Endometrial microvascular endothelial cells (primary cell): ENCODE data around the gene TMEM135. TPM values are rescaled to one million over a fixed set of nuclear protein-coding genes. Genes with fewer than 3 reads are reported as not detected.
"Not testable (repeated sequence)": the region's sequence is repeated elsewhere in the genome, so short reads cannot be mapped to it uniquely, and the experiment has no call there.

Source experiments
- in situ Hi-C: cut with HindIII; loops from 2 replicates; pipeline ENCODE4 v1.10.0; 2017; ENCODE audit warnings: low sequenced_read_pairs, low pct_unique_long_range_greater_than_20kb; ENCODE audit errors: inconsistent ontology term
- total RNA-seq: library from RNA; depleted of rRNA; stranded (reverse); fragments of >200 nt; gene quantifications from one replicate; pipeline ENCODE4 v1.2.3, GENCODE V29; 2015; ENCODE audit errors: inconsistent ontology term

The TMEM135 gene
- total RNA-seq, 1 donor from 2014 or later, result 15.8 TPM

GRCh38 chr11:87122852-87123251 is 85.1 kb downstream of the TMEM135 start:
- in situ Hi-C loops, result no loop called here

DNA sequence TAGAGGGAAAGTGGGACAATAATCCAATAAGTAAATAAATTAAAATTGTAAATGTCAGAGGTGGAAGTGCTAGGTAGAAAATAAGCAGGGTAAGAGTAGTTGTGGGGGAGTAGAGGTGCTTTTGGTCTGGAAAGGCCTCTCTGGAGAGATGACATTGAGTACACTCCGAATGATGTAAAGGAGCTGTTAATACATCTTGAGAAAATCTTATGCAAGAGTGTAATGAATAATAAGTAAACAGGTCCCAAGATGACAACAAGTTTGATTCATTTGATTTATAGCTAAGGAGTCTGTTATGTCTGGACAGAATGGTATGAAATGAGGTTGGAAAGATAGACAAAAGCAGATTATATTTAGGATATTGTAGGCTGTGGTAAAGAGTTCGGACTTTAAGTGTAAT is 87.5 kb downstream of the TMEM135 start:
- in situ Hi-C loops, result no loop called here

- in situ Hi-C loops, result no loop called here
Observed at GRCh38 chr11:87127101-87127500, 89.4 kb downstream of the TMEM135 start.

DNA sequence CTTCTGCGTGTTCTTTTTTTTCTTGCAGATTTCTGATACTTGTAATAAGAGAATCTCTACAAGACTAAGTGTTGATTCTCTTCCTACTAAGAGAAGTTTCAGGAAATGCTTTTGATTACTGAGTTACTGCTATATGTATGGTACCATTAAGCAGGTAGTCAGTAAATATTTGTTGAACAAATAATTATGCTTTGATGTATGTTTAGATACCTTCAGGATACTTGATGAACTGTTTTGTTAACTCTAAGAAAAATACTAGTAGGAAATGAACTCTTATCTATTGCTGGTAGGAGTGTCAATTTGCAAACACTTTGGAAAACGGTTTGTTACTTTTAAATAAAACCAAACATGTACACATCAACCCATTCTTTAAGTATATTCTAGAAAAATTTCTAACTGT is 90.6 kb downstream of the TMEM135 start:
- in situ Hi-C loops, result no loop called here

GRCh38 chr11:87134524-87135106 is 96.9 kb downstream of the TMEM135 start:
- in situ Hi-C loops, result no loop called here

DNA sequence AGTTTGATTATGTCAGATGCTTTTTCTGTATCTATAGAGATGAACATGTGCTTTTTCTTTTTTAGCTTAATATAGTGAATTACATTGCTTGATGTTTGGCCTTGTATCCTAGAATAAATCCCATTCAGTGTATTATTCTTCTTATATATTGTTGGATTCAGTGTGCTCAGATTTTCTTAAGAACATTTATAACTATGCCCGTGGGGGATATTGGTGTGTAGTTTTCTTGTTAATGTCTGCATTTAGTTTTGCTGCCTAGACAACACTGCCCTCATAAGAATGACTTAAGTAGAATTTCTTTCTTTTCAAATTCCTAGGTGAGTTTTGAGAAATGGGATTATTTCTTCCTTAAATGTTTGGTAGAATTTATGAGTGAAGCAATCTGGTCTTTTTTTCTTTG is 98.5 kb downstream of the TMEM135 start:
- in situ Hi-C loops, result no loop called here

GRCh38 chr11:87137711-87138110 is 100.0 kb downstream of the TMEM135 start:
- in situ Hi-C loops, result no loop called here

GRCh38 chr11:87139475-87139874 is 101.7 kb downstream of the TMEM135 start:
- in situ Hi-C loops, result no loop called here

- in situ Hi-C loops, result no loop called here
Observed at GRCh38 chr11:87141322-87141721, 103.6 kb downstream of the TMEM135 start.

- in situ Hi-C loops, result no loop called here
Observed at GRCh38 chr11:87141980-87142514, 104.3 kb downstream of the TMEM135 start.

GRCh38 chr11:87142594-87142993 is 104.9 kb downstream of the TMEM135 start:
- in situ Hi-C loops, result no loop called here

GRCh38 chr11:87143641-87144040 is 105.9 kb downstream of the TMEM135 start:
- in situ Hi-C loops, result no loop called here

DNA sequence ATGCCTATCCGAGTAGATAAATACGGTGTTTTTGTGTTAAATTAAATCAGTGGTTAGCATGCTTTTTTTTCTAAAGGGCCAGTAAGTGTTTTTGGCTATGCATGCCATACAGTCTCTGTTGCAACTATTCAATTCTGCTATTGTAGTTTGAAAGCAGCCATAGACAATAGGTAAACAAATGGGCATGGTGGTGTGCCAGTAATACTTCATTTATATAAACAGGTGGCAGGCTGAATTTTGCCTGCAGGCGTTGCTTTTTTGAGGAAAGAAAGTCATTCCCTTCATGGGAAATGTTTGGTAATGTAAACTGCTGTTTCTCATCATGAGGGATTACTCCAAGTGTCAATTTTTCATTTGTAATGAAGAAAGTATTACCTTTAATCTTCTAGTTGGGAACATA is 106.5 kb downstream of the TMEM135 start:
- in situ Hi-C loops, result no loop called here

GRCh38 chr11:87148749-87149148 is 111.0 kb downstream of the TMEM135 start:
- in situ Hi-C loops, result no loop called here

DNA sequence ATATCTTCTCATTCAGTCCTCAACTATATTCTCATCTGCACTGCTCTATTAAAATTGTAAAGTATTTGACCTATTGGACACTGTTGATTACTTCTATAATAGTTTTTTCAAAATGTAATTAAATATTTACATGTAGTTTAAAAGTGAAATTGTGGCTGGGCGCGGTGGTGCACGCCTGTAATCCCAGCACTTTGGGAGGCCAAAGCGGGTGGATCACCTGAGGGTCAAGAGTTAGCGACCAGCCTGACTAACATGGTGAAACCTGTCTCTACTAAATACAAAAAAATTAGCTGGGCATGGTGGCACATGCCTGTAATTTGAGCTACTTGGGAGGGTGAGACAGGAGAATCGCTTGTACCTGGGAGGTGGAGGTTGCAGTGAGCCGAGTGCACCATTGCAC is 112.0 kb downstream of the TMEM135 start:
- in situ Hi-C loops, result not testable (repeated sequence)

DNA sequence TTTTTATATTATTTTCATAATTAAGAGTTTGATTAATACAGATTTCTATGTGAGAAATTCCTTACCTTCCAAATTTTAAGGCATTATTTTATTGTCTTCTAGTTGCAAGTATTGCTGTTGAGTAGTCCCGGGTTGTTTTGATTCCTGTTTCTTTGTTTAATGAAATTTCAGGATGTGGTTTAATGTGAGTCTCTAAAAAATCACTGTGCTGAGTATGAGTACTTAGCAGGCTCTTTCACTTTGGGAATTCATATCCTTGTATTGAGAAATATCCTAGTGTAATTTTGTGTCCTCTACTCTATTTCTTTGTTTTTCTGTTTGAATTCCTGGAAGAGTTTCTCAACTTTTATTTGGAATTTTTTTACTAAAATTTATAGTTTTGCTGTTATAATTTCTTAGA is 113.2 kb downstream of the TMEM135 start:
- in situ Hi-C loops, result no loop called here

DNA sequence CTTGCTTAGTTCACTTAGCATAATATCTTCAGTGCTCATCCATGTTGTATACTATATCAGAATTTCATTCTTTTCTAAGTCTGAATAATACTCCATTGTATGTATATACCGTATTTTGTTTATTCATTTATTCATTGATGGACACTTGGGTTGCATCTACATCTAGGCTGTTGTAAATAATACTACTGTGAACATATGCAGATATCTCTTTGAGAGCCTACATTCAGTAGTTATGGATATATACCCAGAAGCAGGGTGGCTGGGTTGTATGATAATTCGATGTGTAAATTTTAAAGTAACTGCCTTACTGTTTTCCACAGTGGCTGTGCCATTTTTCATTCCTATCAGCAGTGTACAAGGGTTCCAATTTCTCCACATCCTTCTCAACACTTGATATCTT is 116.5 kb downstream of the TMEM135 start:
- in situ Hi-C loops, result no loop called here

GRCh38 chr11:87156970-87157369 is 119.2 kb downstream of the TMEM135 start:
- in situ Hi-C loops, result no loop called here

DNA sequence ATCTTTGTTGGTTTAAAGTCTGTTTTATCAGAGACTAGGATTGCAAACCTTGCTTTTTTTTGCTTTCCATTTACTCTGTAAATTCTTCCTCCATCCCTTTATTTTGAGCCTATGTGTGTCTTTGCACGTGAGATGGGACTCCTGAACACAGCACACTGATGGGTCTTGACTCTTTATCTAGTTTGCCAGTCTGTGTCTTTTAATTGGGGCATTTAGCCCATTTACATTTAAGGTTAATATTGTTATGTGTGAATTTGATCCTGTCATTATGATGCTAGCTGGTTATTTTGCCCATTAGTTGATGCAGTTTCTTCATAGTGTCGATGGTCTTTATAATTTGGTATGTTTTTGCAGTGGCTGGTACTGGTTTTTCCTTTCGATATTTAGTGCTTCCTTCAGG is 131.3 kb downstream of the TMEM135 start:
- in situ Hi-C loops, result not testable (repeated sequence)

GRCh38 chr11:87173185-87174039 is 135.7 kb downstream of the TMEM135 start:
- in situ Hi-C loops, result no loop called here
